ENCODE results near the gene KLRC4. TPM values are rescaled to one million over a fixed set of nuclear protein-coding genes. Genes with fewer than 3 reads are reported as not detected.
"Not testable (repeated sequence)": the region's sequence is repeated elsewhere in the genome, so short reads cannot be mapped to it uniquely, and the experiment has no call there.

The KLRC4 gene
- total RNA-seq, 1 experiment from 2014 or later: not detected

DNA sequence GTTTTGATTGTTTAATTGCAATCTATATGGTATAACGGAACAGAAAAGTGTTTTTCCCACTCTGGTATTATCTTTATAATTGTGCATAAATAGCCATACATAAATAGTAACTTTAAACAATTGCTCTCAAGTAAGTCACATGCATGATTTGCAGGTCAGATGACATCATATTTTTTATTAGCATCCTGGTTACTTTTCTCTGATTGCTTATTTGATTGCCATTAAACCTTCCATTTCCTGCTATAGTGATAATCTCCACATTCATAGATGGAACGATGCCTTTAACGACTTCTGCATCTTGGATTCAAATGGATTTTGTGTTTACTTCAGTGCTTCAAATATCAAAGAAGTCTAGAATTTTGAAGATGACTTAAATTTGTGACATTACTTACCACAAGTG is 16.3 kb downstream of the KLRC4 start:
- no peak for DNase-seq
- no peaks in the 10 kb centered on the region for H3K9me3 Mint-ChIP-seq (ENCODE audit: unreplicated experiment)
- POLR2A ChIA-PET: no interaction called here
- peaks cover 12% of the 10 kb centered on the region for H3K4me1 ChIP-seq
- no peak overlapping the region for H3K27ac Mint-ChIP-seq (ENCODE audit: unreplicated experiment)
- H3K4me1 Mint-ChIP-seq (ENCODE audit: low read depth, unreplicated experiment): peaks cover 21% of the 10 kb centered on the region
- no peak overlapping the region for H3K4me3 ChIP-seq (ENCODE audit: low read depth, low read length)
- TF ChIP-seq, protein P1, sequence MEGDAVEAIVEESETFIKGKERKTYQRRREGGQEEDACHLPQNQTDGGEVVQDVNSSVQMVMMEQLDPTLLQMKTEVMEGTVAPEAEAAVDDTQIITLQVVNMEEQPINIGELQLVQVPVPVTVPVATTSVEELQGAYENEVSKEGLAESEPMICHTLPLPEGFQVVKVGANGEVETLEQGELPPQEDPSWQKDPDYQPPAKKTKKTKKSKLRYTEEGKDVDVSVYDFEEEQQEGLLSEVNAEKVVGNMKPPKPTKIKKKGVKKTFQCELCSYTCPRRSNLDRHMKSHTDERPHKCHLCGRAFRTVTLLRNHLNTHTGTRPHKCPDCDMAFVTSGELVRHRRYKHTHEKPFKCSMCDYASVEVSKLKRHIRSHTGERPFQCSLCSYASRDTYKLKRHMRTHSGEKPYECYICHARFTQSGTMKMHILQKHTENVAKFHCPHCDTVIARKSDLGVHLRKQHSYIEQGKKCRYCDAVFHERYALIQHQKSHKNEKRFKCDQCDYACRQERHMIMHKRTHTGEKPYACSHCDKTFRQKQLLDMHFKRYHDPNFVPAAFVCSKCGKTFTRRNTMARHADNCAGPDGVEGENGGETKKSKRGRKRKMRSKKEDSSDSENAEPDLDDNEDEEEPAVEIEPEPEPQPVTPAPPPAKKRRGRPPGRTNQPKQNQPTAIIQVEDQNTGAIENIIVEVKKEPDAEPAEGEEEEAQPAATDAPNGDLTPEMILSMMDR (IDR thresholded peaks at IDR 0.05; ENCODE audit: insufficient read depth in 1 of 2, low read depth in 1 of 2, low read length in 1 of 2, severe bottlenecking in 1 of 2, unreplicated experiment in 1 of 2): no peak
- no TSS peak for BruUV-seq (replicated peaks)
- H3K4me3 Mint-ChIP-seq (ENCODE audit: unreplicated experiment): no peak overlapping the region
- intact Hi-C loops (cut with micrococcal nuclease; ENCODE audit: unreplicated experiment): no loop called here
- H3K27me3 Mint-ChIP-seq (ENCODE audit: insufficient read depth, unreplicated experiment): no peaks in the 10 kb centered on the region
- H3K36me3 Mint-ChIP-seq (ENCODE audit: insufficient read depth, unreplicated experiment): no peaks in the 10 kb centered on the region
- H3K27me3 ChIP-seq (replicated peaks; ENCODE audit: control insufficient read depth, insufficient read depth, low read length): no peaks in the 10 kb centered on the region
- CTCF ChIA-PET: interaction anchor here (0.8 kb wide), 1 partner anchor 18 kb away, joined by 4 read pairs; no protein-coding TSS in a partner anchor
- H3K36me3 ChIP-seq (ENCODE audit: control insufficient read depth, insufficient read depth, low read length): no peaks in the 10 kb centered on the region
- no peaks in the 10 kb centered on the region for H3K9me3 ChIP-seq

DNA sequence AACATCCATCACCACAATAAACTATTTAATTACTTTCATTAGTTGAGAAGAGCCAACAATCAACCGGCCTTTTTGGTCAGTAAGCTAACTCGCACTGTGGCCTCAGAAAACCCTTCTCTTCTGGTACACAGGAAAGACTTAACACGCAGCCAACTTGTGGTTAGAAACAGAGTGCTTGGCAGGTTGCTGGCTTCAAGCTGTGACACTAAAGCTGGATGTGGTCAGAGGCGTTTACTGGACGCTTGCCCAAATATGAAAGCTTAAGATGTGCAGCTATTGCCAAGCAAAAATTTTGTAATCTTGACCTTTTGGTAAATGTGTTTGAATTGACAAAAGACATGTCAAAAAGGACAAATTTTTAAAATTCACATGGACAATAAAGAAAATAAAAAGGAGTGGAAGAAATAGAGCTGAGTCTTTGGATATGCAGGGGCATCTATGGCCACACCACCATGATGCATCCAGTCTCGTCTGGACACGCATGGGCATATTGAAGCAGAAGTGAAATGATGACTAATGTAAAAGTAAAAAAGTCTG is 17.1 kb downstream of the KLRC4 start:
- no TSS peak for BruUV-seq (replicated peaks)
- POLR2A ChIA-PET: no interaction called here

DNA sequence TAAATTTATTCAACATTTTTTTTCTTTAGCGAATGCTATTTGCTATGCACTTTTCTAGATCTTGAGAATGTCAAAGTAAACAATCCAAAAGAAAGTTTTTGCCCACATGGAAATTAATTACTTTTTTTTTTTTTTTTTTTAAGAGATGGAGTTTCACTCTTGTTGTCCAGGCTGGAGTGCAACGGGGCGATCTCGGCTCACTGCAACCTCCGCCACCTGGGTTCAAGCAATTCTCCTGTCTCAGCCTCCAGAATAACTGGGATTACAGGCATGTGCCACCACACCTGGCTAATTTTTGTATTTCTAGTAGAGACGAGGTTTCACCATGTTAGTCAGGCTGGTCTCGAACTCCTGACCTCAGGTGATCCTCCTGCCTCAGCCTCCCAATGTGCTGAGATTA is 18.6 kb downstream of the KLRC4 start:
- H3K36me3 Mint-ChIP-seq (ENCODE audit: insufficient read depth, unreplicated experiment); CTCF ChIA-PET; intact Hi-C loops (cut with micrococcal nuclease; ENCODE audit: unreplicated experiment); H3K27me3 ChIP-seq (replicated peaks; ENCODE audit: control insufficient read depth, insufficient read depth, low read length); H3K4me3 ChIP-seq (ENCODE audit: low read depth, low read length); POLR2A ChIA-PET; H3K4me3 Mint-ChIP-seq (ENCODE audit: unreplicated experiment); DNase-seq; BruUV-seq (replicated peaks); H3K9me3 Mint-ChIP-seq (ENCODE audit: unreplicated experiment); H3K27me3 Mint-ChIP-seq (ENCODE audit: insufficient read depth, unreplicated experiment); H3K9me3 ChIP-seq; H3K27ac Mint-ChIP-seq (ENCODE audit: unreplicated experiment); H3K36me3 ChIP-seq (ENCODE audit: control insufficient read depth, insufficient read depth, low read length): not testable (repeated sequence)
- peaks cover 19% of the 10 kb centered on the region for H3K4me1 Mint-ChIP-seq (ENCODE audit: low read depth, unreplicated experiment)
- peaks cover 12% of the 10 kb centered on the region for H3K4me1 ChIP-seq

More for the DNA sequence above, 17.1 kb downstream of the KLRC4 start:
- Mint-ChIP-seq H3K9me3 (ENCODE audit: unreplicated experiment) (no peaks in the 10 kb centered on the region), H3K27ac (ENCODE audit: unreplicated experiment) (no peak overlapping the region), H3K27me3 (ENCODE audit: insufficient read depth, unreplicated experiment) (no peaks in the 10 kb centered on the region), H3K4me3 (ENCODE audit: unreplicated experiment) (no peak overlapping the region), H3K4me1 (ENCODE audit: low read depth, unreplicated experiment) (peaks cover 21% of the 10 kb centered on the region), H3K36me3 (ENCODE audit: insufficient read depth, unreplicated experiment) (no peaks in the 10 kb centered on the region)
- H3K4me1 ChIP-seq: peaks cover 12% of the 10 kb centered on the region
- CTCF ChIA-PET: interaction anchor here (0.8 kb wide), 1 partner anchor 19 kb away, joined by 4 read pairs; no protein-coding TSS in a partner anchor
- H3K9me3 ChIP-seq: no peaks in the 10 kb centered on the region
- intact Hi-C loops (cut with micrococcal nuclease; ENCODE audit: unreplicated experiment): no loop called here
- TF ChIP-seq, protein P1 (IDR thresholded peaks at IDR 0.05; ENCODE audit: insufficient read depth in 1 of 2, low read depth in 1 of 2, low read length in 1 of 2, severe bottlenecking in 1 of 2, unreplicated experiment in 1 of 2): no peak
- no peak overlapping the region for H3K4me3 ChIP-seq (ENCODE audit: low read depth, low read length)
- no peaks in the 10 kb centered on the region for H3K27me3 ChIP-seq (replicated peaks; ENCODE audit: control insufficient read depth, insufficient read depth, low read length)
- DNase-seq: no peak
- no peaks in the 10 kb centered on the region for H3K36me3 ChIP-seq (ENCODE audit: control insufficient read depth, insufficient read depth, low read length)

DNA sequence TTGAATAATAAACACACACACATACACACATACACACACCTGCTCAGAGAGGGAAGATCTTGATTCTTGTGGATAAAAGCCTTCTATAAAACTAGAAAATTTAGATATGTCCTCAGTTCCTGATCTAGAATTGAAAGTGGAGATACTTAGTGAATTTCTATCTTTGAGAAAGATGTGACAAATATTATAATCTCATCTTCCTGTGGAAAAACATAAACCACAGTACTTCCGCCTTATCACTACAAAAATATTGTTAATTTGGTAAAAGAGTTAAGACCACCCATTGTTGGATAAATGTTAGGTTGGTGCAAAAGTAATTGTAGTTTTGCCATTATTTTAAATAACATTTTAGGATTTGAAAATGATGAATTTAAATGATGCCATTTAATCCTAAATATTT is 19.7 kb downstream of the KLRC4 start, which contains the start of gene KLRK1:
Gene KLRK1 (minus strand): TSS at position 138 of the 400 bp plus-strand sequence. CDS start 1,231 bp downstream, outside the sequence.
- Mint-ChIP-seq H3K27ac (ENCODE audit: unreplicated experiment) (no peak within 1 kb of the TSS), H3K36me3 (ENCODE audit: insufficient read depth, unreplicated experiment) (no peaks in the 10 kb centered on the region), H3K9me3 (ENCODE audit: unreplicated experiment) (peaks cover 2% of the 10 kb centered on the region), H3K4me1 (ENCODE audit: low read depth, unreplicated experiment) (peaks cover 17% of the 10 kb centered on the region), H3K4me3 (ENCODE audit: unreplicated experiment) (no peak within 1 kb of the TSS), H3K27me3 (ENCODE audit: insufficient read depth, unreplicated experiment) (no peaks in the 10 kb centered on the region)
- no peak within 1 kb of the TSS for H3K4me3 ChIP-seq (ENCODE audit: low read depth, low read length)
- H3K36me3 ChIP-seq (ENCODE audit: control insufficient read depth, insufficient read depth, low read length): no peaks in the 10 kb centered on the region
- DNase-seq: no peak
- TF ChIP-seq, protein P1 (IDR thresholded peaks at IDR 0.05; ENCODE audit: insufficient read depth in 1 of 2, low read depth in 1 of 2, low read length in 1 of 2, severe bottlenecking in 1 of 2, unreplicated experiment in 1 of 2): no peak
- CTCF ChIA-PET: no interaction called here
- H3K9me3 ChIP-seq: no peaks in the 10 kb centered on the region
- H3K4me1 ChIP-seq: peaks cover 13% of the 10 kb centered on the region
- H3K27me3 ChIP-seq (replicated peaks; ENCODE audit: control insufficient read depth, insufficient read depth, low read length): no peaks in the 10 kb centered on the region
- POLR2A ChIA-PET: no interaction called here
- intact Hi-C loops (cut with micrococcal nuclease; ENCODE audit: unreplicated experiment): no loop called here
- BruUV-seq (replicated peaks): no TSS peak

Measured in Caco-2 (cell line).